ENCODE measurements around the gene FUOM.

Gene FUOM

DNA sequence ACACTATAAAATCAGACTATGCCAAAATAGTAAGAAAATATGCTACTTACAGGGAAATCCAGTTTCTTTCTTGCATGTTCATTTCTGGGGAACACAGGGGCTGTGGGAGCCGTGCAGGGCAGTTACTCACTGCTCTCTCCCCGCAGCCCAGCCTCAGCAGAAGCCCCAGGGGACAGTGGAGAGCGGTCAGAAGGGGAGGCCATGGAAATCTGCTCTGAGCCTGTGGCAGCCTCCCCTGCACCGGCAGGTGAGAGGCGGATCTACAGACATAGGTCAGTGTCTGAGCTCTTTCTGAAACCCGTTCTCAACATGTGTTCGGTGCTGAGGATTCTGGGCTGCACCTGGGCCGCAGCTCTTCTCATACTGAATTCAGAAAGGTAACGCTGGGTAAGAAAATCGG, 46.2 kb downstream of the FUOM start:
- no peak for DNase-seq (ENCODE audit: low read depth)

DNA sequence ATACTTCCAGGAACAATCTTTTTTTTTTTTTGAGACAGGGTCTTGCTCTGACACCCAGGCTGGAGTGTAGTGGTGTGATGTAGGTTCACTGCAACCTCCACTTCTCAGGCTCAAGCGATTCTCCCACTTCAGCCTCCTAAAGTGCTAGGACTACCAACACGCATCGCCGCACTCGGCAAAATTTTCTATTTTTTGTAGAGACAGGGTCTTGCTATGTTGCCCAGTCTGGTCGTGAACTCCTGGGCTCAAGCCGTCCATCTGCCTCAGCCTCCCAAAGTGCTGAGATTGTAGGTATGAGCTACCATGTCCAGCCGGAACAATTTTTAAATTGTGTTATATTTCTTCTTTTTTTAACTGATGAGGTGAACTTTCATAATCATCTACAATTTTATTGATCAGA, 47.0 kb downstream of the FUOM start:
- no peak for DNase-seq (ENCODE audit: low read depth)

DNA sequence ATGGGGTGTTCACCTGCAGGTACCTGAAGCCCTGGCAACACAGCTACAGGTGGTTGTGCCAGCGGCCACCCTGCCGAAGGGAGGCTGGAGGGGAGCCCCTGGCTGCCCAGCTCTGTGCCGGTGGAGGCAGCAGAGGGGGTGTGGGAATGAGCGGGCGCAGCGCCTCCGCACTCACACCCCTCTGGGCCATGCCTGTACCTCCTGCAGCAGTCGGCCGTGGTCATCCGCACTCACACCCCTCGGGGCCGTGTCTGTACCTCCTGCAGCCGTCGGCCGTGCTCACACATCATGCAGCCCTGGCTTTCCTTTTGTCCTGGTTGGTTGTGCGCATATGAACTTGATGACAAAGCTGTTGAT, 47.4 kb downstream of the FUOM start:
- DNase-seq (ENCODE audit: low read depth), result no peak

DNA sequence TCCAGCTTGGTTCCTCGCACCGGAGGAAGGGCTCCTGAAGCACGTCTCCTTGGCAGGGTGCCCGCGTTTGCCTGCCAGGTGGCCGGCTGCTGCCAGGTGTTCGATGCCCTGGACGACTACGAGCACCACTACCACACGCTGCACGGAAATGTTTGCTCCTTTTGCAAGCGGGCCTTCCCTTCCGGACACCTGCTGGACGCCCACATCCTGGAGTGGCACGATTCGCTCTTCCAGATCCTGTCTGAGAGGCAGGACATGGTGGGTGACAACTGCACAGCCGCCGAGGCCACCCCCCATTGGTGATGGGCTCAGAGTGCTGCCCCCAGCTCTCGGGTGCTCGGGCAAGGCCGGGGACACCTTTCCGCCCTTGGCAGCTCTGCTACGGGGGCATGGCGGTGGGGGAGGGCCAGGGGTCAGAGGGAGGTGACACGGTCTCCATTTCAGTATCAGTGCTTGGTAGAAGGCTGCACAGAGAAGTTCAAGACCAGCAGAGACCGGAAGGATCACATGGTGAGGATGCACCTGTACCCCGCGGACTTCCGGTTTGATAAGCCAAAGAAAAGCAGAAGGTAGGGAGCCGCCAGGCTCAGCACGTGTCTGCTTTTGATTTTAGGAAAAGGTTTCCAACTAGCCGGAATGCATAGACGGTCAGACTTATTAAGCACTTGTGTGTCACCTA, 48.0 kb downstream of the FUOM start:
- DNase-seq (ENCODE audit: low read depth), result no peak

DNA sequence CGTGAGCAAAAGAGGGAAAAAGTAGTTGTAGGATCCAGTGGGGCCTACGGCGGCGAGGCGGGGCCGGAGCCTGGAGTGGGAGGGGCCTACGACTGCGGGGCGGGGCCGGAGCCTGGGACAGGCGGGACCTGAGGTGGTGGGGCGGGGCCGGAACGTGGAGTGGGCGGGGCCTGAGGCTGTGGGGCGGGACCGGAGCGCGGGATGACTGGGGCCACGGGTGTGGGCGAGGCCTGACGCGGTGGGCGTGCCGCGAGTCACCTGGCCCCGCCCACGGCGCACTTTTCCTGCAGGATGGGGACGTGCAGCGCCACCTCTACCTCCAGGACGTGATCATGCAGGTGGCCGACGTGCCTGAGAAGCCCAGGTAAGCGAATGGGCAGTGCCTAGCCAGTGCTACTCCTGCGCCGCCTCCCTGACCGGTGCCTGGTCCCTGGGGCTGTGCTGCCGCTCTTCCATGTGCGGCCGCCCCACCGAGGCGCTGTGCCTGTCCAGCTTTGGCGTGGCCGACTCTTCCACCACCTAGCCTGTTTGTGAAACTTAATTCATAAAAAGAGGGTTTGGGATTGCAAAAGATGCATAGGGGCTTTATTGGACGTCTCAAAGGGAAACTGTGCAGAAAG, 48.6 kb downstream of the FUOM start:
- DNase-seq (ENCODE audit: low read depth), result peak; percentile 83

DNA sequence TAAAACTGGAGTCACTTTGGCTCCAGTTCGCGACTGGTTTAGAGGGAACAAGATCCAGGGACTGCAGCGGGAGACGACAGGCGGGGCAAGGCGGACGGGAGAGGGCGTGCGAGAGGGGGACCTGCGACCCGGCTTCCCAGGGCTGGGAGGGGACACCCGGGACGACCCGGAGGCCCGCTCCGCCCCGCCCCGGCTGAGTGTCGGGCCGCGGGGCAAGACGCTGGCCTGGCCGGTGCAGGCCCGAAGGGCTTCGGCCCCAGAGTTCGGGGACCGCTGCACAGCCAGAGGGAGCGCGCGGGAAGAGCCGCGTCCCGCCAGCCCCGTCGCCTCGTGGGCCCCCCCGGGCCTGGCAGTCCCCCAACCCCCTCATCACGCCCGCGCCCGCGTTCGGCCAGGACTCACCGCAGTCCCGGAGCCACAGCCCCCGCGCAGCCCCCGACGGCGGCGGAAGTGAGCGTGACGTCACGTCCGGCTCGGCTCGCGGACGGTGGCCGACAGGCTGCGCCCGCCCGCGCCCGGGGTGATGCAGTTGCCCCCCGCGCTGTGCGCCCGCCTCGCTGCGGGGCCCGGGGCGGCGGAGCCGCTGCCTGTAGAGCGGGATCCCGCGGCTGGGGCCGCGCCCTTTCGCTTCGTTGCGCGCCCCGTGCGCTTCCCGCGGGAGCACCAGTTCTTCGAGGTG, 49.3 kb downstream of the FUOM start, which contains the start of the genes TUBGCP2 and ZNF511:
TUBGCP2 (minus strand) TSS at position 452 of the 679 bp plus-strand sequence. CDS start 5,931 bp downstream, outside the sequence.
ZNF511 (plus strand) TSS at position 494 of the 679 bp plus-strand sequence; CDS start at position 524, 30 bp downstream.
- peak; percentile 73 for DNase-seq (ENCODE audit: low read depth)

DNA sequence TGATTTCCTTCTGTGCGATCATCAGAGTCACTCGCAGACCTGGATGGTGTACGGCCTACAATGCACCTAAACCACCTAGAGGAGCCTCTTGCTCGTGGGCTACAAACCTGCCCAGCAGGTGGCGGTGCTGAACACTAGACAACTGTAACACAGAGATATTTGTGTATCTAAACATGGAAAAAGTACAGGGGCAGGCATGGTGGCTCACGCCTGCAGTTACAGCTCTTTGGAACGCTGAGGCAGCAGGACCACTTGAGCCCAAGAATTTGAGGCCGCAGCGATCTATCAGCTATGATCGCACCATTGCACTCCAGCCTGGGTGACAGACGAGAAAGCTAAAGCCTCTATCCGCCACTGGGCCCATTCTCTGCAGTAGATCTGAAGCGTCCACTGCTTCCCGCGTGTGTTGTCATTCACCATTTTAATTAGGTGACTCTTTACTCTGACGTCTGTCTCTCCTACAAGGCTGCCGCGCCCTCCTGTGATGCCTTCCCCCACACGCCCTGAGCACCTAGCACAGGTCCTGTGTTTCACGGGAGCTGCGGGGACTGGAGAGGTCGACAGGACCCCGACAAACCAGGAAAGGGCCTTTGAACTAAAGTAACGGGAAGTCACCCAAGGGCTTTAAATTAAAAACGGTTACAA, 49.9 kb downstream of the FUOM start:
- peak; percentile 67 for DNase-seq (ENCODE audit: low read depth)

DNA sequence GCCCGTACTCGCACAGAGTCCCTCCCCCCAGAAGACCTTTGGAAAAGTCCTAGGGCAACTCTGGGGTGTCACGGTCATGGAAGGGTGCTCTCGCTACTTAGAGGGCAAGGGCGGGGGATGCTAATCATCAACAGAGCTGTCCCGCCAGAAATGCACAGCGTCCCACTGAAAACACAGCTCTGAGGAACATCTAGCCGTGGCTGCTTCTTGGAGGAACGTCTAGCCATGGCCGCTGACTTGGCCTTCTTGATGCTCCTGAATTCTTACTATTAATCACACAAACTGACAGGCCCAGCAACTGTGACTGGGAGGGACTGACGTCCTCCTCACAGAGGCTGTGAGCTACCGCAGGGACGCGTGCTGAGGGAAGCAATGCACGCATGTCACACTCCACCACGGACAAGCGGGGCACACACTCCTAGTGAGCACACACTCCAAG, 50.9 kb downstream of the FUOM start:
- DNase-seq (ENCODE audit: low read depth), result no peak

DNA sequence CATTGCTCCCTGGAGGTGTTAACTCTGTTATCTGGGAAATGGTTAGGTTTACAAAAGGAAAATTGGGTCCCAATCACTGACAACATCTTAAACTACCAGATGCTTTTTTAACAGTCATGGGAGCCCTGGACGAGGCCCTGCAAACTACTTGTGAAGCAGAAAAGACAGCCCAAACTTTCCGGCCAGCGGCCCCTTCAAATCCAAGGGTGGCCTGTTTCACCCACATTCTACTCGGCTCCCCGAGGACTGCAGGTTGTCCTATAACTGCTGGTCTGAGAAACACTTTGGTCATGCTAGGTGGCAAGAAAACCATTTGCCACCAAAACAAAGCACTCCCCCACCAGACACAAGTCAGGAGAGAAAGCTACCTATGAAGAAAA, 51.7 kb downstream of the FUOM start:
- no peak for DNase-seq (ENCODE audit: low read depth)

Measured in amniotic epithelial cell (primary cell).